Transverse colon (tissue), 3 donors: ENCODE data around the gene PLEKHA6.

Source experiments
- CTCF ChIP-seq, 5 experiments: fragments of 200-600 bp in 3 of 5; fragments of 450-650 bp in 2 of 5; sonication (generic) in 3 of 5; IDR thresholded peaks; 1 replicate in 2 of 5; 2 replicates in 3 of 5; pipeline ENCODE4 v1.5.1; 2016 to 2017; ENCODE audit warnings: antibody characterized with exemption in 5 of 5, inconsistent platforms in 3 of 5, mild to moderate bottlenecking in 2 of 5, moderate library complexity in 1 of 5
- POLR2A ChIP-seq: fragments of 450-650 bp; IDR thresholded peaks from one replicate; pipeline ENCODE4 v1.6.1; 2016; ENCODE audit warnings: antibody characterized with exemption, mild to moderate bottlenecking, moderate library complexity

- TF ChIP-seq CTCF (IDR thresholded peaks at IDR 0.05), result no peak
- TF ChIP-seq POLR2A, result no peak
Measured at GRCh38 chr1:204335533-204335932, 24.2 kb downstream of the PLEKHA6 start.
